ENCODE data around the gene NSFL1C.

Gene NSFL1C

DNA sequence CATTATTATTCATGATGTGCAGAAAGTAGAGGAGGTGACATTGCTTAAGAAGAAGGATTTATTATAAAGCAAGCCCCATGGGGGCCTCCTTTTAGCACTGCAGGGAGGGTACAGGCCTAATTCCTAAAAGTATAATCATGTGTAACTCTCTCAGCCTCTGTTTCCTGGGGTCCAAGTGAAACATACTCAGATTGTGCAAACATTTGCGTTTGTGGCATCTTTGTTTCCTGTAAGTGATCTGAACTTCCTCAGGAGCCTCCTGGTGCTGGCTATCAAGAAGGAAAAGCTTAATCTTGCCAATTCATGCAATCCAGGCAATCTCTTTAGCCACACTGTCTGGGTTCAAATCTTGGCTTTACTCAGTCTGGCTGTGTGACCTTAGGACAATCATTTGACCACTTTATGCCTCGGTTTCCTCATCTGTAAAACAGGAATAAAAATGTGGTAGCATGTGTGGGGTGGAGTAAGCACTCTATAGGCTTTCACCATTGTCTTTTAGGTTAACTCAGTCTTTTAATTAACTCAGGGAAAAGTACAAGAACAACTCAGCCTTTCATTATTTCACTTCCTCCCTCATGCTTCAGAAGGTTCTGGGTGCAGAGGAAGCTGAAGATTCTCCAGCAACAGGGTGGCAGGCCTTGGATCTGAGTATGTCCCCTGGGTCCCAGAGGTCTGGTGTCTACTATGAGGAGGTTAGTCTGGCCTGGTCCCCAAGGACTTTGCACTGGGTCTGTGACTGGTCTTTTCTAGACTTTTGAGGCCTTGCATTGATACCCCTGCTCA, 25.4 kb upstream of the NSFL1C start:
- TF ChIP-seq GATA3 (IDR thresholded peaks at IDR 0.05; ENCODE audit: low read depth, low read length) (no peak), GATA2 (IDR thresholded peaks at IDR 0.05; ENCODE audit: low read depth, low read length) (no peak)

DNA sequence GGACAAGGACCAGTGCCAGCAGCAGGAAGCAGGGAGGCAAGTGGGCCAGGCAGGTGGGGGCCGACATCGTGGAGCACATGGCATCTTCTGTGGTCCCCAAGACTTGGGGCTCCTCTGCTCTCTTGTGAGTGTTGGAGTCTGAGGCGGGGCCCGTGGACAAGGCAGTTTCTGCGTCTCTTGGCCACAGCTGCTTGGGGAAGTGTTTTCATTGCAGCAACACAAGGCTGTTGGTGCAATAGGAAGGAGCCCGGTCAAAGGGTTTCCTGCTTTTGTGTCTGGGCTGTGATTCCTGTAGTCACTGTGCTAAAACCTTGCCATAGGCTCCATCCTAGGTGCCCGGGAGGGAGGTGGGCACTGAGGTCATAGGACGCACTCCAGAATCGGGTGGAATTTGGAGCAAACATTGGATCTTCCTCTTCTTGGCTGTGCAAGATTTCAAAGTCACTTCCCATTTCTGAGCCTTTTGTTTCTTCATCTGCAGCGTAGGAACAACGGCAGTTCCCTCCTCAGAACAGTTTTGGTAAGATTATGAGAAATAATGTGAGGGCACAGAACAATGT, 24.7 kb upstream of the NSFL1C start, which contains the start of gene SIRPB2:
Gene SIRPB2, minus strand, starts transcription at position 140 of the 560 bp plus-strand sequence. Its CDS starts 61 bp downstream, at position 79.
- TF ChIP-seq GATA3 (IDR thresholded peaks at IDR 0.05; ENCODE audit: low read depth, low read length) (no peak), GATA2 (IDR thresholded peaks at IDR 0.05; ENCODE audit: low read depth, low read length) (no peak)

DNA sequence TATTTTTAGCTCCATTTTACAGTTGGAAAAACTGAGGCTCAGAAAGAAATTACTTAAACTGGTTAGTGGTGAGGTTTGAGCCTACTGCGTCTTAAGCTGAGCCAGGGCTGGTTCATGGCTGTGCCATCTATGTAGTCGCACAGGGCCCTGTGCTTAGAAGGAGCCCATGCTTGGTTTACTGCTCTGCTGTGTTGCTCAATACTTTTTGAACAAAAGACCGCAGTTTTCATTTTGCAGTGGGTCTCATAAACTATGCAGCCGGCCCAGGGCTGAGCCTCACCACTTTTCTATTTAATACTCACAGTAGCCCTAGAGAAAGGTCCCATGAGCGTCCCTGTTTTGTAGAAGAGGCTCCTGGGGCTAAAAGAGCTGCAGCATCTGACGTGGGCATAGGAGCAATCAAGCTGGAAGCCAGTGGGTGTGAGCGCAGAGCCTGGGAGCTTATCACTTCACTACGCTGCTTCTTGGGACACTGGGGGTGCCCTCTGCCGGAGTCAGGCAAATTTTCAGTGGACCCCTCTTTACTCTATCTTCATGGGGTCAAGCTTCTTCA, 24.1 kb upstream of the NSFL1C start:
- TF ChIP-seq GATA2 (IDR thresholded peaks at IDR 0.05; ENCODE audit: low read depth, low read length): no peak

DNA sequence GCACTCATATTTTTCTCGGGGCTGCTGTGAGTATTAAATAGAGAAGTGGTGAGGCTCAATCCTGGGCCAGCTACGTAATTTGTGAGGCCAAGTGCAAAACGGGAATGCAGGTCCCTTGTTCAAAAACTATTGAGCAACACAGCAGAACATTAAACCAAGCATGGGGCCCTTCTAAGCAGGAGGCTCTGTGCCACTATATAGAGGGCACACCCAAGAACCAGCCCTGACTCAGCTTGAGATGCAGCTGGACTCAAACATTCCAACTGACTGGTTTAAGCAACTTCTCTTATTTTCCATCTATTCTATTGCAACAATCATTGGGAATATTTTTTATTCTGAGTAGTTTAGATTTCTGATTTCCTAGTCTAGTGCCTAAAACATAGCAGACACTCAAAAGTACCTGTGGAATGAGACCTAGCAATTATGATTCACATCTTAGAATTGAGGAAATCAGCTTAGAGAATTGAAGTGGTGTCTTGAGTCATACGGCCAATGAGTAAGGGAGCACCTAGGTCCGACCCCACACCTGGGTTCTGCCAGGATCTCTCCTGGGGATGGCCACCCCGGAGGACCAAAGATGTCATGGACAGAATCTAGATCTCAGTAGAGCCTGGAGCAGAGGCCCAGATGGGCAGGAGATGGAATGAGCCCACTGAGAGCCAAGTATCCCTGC, 23.3 kb upstream of the NSFL1C start:
- TF ChIP-seq GATA2 (IDR thresholded peaks at IDR 0.05; ENCODE audit: low read depth, low read length) (no peak), GATA3 (IDR thresholded peaks at IDR 0.05; ENCODE audit: low read depth, low read length) (no peak)

DNA sequence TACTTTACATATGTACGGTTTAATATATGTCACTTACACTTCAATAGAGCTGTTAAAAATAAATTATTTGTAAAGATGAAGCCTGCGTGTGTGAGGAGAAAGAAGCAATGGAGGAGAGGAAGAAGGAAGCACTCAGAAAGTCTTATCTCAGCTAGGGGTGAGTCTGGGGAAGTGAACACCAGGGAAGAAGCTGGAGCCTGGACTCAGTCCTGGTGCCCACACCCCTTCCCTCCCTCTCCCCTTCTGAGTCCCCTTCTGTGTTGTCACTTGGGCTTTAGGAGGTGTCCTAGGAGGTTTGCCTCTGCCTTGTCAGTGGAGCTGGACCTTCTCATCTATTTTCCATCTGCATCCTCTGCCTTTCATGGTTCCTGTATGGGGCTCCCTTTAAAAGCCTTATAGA, 22.7 kb upstream of the NSFL1C start:
- TF ChIP-seq GATA3 (IDR thresholded peaks at IDR 0.05; ENCODE audit: low read depth, low read length): no peak
- TF ChIP-seq GATA2 (IDR thresholded peaks at IDR 0.05; ENCODE audit: low read depth, low read length): no peak

DNA sequence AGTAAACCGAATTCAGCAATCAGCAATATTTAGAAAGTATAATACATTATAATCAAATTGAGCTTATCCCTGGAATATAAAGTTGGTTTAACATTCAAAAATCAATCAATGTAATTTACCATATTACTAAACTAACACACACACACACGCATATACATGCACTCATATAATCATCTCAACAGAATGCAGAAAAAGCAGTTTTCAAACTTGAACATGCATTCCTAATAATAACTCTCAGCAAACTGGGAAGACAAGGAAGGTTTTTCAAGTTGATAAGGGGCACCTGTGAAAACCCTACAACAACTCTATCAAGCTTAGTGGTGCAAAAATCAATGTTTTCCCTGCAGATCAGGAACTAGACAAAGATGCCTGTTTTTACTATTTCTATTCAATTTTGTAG, 19.9 kb upstream of the NSFL1C start:
- TF ChIP-seq GATA2 (IDR thresholded peaks at IDR 0.05; ENCODE audit: low read depth, low read length) (no peak), GATA3 (IDR thresholded peaks at IDR 0.05; ENCODE audit: low read depth, low read length) (no peak)

DNA sequence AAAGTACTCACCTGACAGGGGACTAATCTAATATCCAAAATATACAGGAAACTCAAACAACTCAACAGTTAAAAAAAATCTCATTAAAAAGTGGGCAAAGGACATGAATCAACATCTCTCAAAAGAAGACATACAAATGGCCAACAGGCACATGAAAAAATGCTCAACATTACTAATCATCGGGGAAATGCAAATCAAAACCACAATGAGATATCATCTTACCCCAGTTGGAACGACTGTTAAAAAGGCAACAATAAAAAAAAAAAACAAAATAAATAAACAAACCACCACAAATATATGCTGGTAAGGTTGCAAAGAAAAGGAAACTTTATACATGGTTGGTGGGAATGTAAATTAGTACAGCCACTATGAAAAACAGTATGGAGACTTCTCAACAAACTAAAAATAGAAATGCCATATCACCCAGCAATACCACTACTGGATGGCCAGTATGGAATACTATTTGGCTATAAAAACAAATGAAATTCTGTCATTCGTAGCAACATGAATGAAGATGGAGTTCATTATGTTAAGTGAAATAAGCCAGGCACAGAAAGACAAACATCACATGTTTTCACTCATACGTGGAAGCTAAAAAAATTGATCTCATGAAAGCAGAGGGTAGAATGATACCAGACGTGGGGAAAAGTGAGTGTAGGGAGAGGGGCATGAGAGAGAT, 17.9 kb upstream of the NSFL1C start:
- TF ChIP-seq GATA2 (IDR thresholded peaks at IDR 0.05; ENCODE audit: low read depth, low read length) (no peak), GATA3 (IDR thresholded peaks at IDR 0.05; ENCODE audit: low read depth, low read length) (no peak)

DNA sequence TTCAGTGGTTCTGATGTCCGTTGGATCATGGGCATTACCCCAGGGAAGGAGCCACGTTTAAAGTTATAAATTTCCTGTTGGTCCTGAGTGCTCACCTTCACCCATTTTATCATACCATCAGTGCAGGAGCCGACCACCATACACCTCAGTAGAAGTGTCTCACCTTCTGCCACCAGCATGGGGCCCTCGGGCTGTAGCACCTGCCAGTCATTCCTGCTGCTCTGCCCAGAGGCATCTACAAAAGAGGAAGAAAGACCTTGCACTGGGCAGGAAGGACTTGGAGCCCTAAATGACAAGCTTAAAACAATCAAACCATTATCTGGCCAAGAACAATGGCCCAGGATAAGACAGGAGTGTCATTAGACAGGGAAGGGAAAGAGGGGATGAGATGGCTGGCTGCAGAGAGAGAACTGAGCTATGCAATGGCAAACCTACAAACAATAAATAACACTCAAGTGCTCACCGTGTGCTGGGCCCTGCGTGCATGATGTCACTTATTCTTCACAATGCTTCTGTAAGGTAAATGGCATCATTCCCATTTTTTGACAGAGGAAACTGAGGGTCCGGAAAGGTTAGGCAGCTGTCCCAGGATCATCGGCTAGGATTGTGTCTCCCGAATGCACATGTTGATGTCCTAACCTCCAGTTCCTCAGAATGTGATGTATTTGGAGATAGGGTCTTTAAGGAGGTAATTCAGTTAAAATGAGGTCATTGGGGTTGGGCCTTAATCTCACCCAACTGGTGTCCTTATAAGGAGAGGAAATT, 13.4 kb upstream of the NSFL1C start:
- TF ChIP-seq GATA3 (IDR thresholded peaks at IDR 0.05; ENCODE audit: low read depth, low read length): no peak

DNA sequence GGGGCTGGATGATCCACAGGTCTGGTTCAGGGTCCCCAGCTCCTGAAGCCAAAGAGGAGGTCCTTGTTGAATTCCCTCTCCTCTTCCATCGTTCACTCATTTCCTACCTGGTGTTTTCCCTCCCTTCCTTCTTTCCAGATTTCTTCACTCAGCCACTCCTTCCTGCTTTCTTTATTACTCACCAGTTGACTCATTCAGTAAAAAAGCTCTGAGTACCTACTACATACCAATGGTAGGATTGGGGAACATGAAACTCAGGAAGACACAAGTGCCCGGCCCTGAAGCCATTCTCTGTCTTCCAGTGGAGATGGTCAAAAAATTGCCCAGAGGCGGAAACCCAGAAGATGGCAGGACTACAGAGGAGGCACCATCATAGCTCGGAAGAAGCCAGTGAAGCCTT, 11.9 kb upstream of the NSFL1C start:
- TF ChIP-seq GATA2 (IDR thresholded peaks at IDR 0.05; ENCODE audit: low read depth, low read length) (no peak), GATA3 (IDR thresholded peaks at IDR 0.05; ENCODE audit: low read depth, low read length) (no peak)

DNA sequence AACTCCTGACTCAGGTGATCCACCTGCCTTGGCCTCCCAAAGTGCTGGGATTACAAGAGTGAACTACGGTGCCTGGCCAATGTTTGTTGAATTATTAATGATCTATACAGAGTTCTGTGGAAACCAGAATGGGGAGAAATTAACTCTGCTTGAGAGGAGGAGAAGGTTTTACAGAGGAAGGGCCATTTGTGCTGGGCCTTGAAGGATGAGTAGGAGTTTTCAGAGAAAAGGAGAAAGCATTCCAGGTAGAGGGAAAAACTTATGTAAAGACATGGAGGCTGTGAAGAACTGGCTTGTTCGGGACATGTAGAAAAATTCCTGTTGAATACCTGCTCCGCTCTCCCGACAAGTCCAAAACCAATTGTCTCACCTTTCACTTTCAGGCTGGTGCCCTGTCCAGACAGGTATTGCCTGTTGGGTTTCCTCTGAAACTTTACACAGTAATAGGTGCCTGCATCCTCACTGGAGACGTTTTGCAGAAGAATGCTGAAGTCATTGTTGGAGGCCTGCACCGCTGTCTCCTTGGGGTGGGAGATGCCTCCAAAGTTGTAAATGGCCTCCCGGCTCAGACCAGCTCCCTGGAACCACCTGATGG, 11.3 kb upstream of the NSFL1C start:
- no peak for TF ChIP-seq GATA2 (IDR thresholded peaks at IDR 0.05; ENCODE audit: low read depth, low read length)
- TF ChIP-seq GATA3 (IDR thresholded peaks at IDR 0.05; ENCODE audit: low read depth, low read length): no peak

DNA sequence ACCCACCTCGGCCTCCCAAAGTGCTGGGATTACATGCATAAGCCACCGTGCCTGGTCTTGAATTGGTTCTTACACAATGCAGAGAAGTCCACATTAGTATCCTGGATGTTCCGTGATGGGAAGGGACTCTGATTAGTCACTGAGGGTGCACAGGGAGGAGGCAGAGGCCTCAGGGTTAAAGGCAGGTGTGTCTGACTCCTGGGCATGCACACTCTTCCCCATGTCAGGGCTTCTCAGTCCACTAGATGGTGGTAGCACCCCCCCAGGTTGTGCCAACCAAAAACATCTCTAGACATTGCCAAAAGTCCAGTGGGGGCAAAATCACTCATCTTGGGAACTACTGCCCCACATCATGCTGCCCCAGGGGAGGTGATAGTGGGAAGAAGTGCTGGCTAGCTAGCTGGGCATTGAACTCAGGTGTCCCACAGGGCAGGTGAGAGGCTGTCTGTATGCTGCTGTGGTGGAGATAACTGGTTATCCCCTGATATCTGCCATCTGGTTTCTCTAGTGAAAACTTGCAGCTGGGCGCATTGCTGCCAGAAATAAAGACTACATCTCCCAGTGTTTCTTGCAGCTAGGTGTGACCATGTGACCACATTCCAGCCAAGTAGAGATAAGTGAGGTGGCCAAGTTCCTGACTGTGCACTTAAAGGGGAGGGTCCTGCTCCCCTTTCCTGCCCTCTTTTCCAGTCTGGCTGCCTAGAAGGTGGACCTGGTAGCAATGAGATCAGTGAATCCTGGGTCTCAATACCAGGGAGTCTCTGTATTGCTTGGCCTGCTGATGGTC, 8.4 kb upstream of the NSFL1C start:
- TF ChIP-seq GATA2 (IDR thresholded peaks at IDR 0.05; ENCODE audit: low read depth, low read length) (no peak), GATA3 (IDR thresholded peaks at IDR 0.05; ENCODE audit: low read depth, low read length) (no peak)

DNA sequence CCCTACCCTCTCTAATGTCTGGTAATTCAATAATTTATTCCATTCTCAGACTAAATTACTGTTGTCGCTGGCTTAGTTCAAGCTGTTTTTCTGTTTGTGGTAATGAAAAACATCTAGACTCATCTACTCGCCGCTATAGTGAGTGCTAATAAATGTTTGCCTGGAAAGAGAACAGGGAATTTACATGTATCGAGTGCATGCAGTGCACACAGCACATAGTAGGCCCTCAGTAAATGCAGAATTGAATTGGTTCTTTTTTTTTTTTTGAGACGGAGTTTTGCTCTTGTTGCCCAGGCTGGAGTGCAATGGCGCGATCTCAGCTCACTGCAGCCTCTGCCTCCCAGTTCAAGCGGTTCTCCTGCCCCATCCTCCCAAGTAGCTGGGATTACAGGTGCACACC, 7.7 kb upstream of the NSFL1C start:
- TF ChIP-seq GATA2 (IDR thresholded peaks at IDR 0.05; ENCODE audit: low read depth, low read length) (no peak), GATA3 (IDR thresholded peaks at IDR 0.05; ENCODE audit: low read depth, low read length) (no peak)
